NCI-H2107 (cell line): Measurements from ENCODE around the gene HPCAL1.

Source experiments
- DNase-seq: peaks from one replicate; lab custom pipeline; 2025; lab: John Stamatoyannopoulos, UW

Gene HPCAL1

GRCh38 chr2:10370895-10371294, 68.2 kb downstream of the HPCAL1 start:
- no peak for DNase-seq

- no peak for DNase-seq
Measured at GRCh38 chr2:10371441-10372196, 68.9 kb downstream of the HPCAL1 start.

GRCh38 chr2:10372203-10372861, 69.6 kb downstream of the HPCAL1 start:
- DNase-seq: no peak

- no peak for DNase-seq
Measured at GRCh38 chr2:10372862-10373240, 70.1 kb downstream of the HPCAL1 start.

GRCh38 chr2:10373931-10374330, 71.2 kb downstream of the HPCAL1 start:
- no peak for DNase-seq

- no peak for DNase-seq
Measured at GRCh38 chr2:10374362-10374943, 71.7 kb downstream of the HPCAL1 start.

GRCh38 chr2:10375570-10376281, 73.0 kb downstream of the HPCAL1 start:
- DNase-seq: peak; percentile 60

GRCh38 chr2:10377052-10377746, 74.5 kb downstream of the HPCAL1 start:
- no peak for DNase-seq

GRCh38 chr2:10377747-10378085, 75.0 kb downstream of the HPCAL1 start:
- no peak for DNase-seq

GRCh38 chr2:10378189-10378588, 75.5 kb downstream of the HPCAL1 start:
- DNase-seq: no peak

- no peak for DNase-seq
Measured at GRCh38 chr2:10380048-10380926, 77.6 kb downstream of the HPCAL1 start.

- DNase-seq: no peak
Measured at GRCh38 chr2:10381997-10382353, 79.3 kb downstream of the HPCAL1 start.

GRCh38 chr2:10382354-10383061, 79.8 kb downstream of the HPCAL1 start:
- peak; percentile 25 for DNase-seq

- DNase-seq: no peak
Measured at GRCh38 chr2:10383960-10384734, 81.4 kb downstream of the HPCAL1 start.

GRCh38 chr2:10385501-10385900, 82.8 kb downstream of the HPCAL1 start:
- DNase-seq: no peak

- no peak for DNase-seq
Measured at GRCh38 chr2:10385933-10386773, 83.4 kb downstream of the HPCAL1 start.

GRCh38 chr2:10387033-10387432, 84.3 kb downstream of the HPCAL1 start:
- no peak for DNase-seq

GRCh38 chr2:10388954-10389560, 86.4 kb downstream of the HPCAL1 start:
- no peak for DNase-seq
